Transverse colon (tissue), 4 donors: ENCODE results near the gene DOCK6. TPM values are rescaled to one million over a fixed set of nuclear protein-coding genes. Genes with fewer than 3 reads are reported as not detected.

Experiments used
- DNase-seq: peaks from one replicate; pipeline ENCODE4 v3.0.0-alpha.2; 2019
- H3K27ac ChIP-seq, 4 donors: fragments of 200-600 bp; sonication (generic); 2 replicates each; pipeline ENCODE4 v1.5.1; 2016 to 2018; ENCODE audit warnings: inconsistent platforms in 4 of 4
- H3K27me3 ChIP-seq: fragments of 200-600 bp; sonication (generic); 2 replicates; pipeline ENCODE4 v1.5.1; 2017; ENCODE audit warnings: inconsistent platforms
- H3K36me3 ChIP-seq, 4 donors: fragments of 200-600 bp; sonication (generic); 2 replicates each; pipeline ENCODE4 v1.5.1; 2017 to 2019; ENCODE audit warnings: inconsistent platforms in 4 of 4
- H3K4me1 ChIP-seq, 4 donors: fragments of 200-600 bp; sonication (generic); 2 replicates each; pipeline ENCODE4 v1.5.1; 2017 to 2020; ENCODE audit warnings: inconsistent platforms in 4 of 4
- H3K4me3 ChIP-seq, 4 donors: fragments of 200-600 bp; sonication (generic); 1 replicate in 1 of 4; 2 replicates in 3 of 4; pipeline versions ENCODE4 v1.5.1 to v1.6.1; 2017 to 2019; ENCODE audit warnings: inconsistent platforms in 4 of 4
- H3K9me3 ChIP-seq, 2 donors: fragments of 200-600 bp; sonication (generic); 2 replicates each; pipeline ENCODE4 v1.5.1; 2017 to 2019; ENCODE audit warnings: inconsistent platforms in 2 of 2
- CTCF ChIP-seq, 5 experiments: fragments of 200-600 bp in 3 of 5; fragments of 450-650 bp in 2 of 5; sonication (generic) in 3 of 5; IDR thresholded peaks; 1 replicate in 2 of 5; 2 replicates in 3 of 5; pipeline ENCODE4 v1.5.1; 2016 to 2017; ENCODE audit warnings: antibody characterized with exemption in 5 of 5, inconsistent platforms in 3 of 5, mild to moderate bottlenecking in 2 of 5, moderate library complexity in 1 of 5
- EP300 ChIP-seq: sonication (generic); formaldehyde crosslinking; IDR thresholded peaks from one replicate; pipeline ENCODE4 v1.6.1; 2017; ENCODE audit warnings: antibody characterized with exemption, low read depth
- POLR2A ChIP-seq: fragments of 450-650 bp; IDR thresholded peaks from one replicate; pipeline ENCODE4 v1.6.1; 2016; ENCODE audit warnings: antibody characterized with exemption, mild to moderate bottlenecking, moderate library complexity
- POLR2AphosphoS5 ChIP-seq, 3 donors: sonication (generic); formaldehyde crosslinking; IDR thresholded peaks; one replicate each; pipeline ENCODE4 v1.6.1; 2016; ENCODE audit warnings: antibody characterized with exemption in 3 of 3
- WGBS, 2 donors: methylation state at CpG; one replicate each; pipeline ENCODE4 v1.1.5; 2018; ENCODE audit warnings: low coverage in 1 of 2; 5-methylcytosine and 5-hydroxymethylcytosine counted together
- in situ Hi-C, 4 donors: fragments of 200-750 bp; cut with MboI; loops; one replicate each; pipeline versions ENCODE4 v1.15.0 to v1.15.1; 2017; ENCODE audit warnings: low sequenced_read_pairs in 3 of 4, low pct_ligation_motif_present in 1 of 4, low pct_unique_long_range_greater_than_20kb in 1 of 4
- intact Hi-C: fragments of 100-400 bp; cut with DNase I; formaldehyde crosslinking; loops from one replicate; pipeline ENCODE4 v1.15.1; 2023; ENCODE audit warnings: low total_unique reads
- total RNA-seq, 4 donors: library from RNA; depleted of rRNA; stranded (reverse); fragments of >200 nt; gene quantifications; one replicate each; pipeline ENCODE4 v1.1.0, GENCODE V29; 2016

The DOCK6 gene
- total RNA-seq, 4 donors from 2014 or later, result 66.4 to 268 (median 78.4) TPM

- 59 to 60% methylated on average over 4 to 6 of the region's 6 CpGs for WGBS, 2 donors
- H3K27ac ChIP-seq, result no peak overlapping the region
- no peak for DNase-seq
- peaks cover 0 to 3% (median 0%) of the 10 kb centered on the region in 4 donors for H3K4me1 ChIP-seq
- intact Hi-C loops (no loop called here), in situ Hi-C loops (loop anchor here in 2 of 4 donors (25.0 kb wide), 2 partner anchors 184 to 209 kb away; partner anchors contain the start of gene ELAVL3 (in 1 of the 2))
- H3K36me3 ChIP-seq, result no peaks in the 10 kb centered on the region
- TF ChIP-seq POLR2A, result no peak
- no peak for TF ChIP-seq POLR2AphosphoS5 (IDR thresholded peaks at IDR 0.05)
- TF ChIP-seq CTCF (IDR thresholded peaks at IDR 0.05), result no peak
- no peak for TF ChIP-seq EP300
- H3K9me3 ChIP-seq, result no peaks in the 10 kb centered on the region
- no peak overlapping the region for H3K4me3 ChIP-seq
- peaks cover 6% of the 10 kb centered on the region for H3K27me3 ChIP-seq
These were observed 16.3 kb upstream of the DOCK6 start for GRCh38 chr19:11278670-11279069.

GRCh38 chr19:11274533-11275086 lies 12.3 kb upstream of the DOCK6 start:
- no peak for DNase-seq
- Histone ChIP-seq H3K36me3 (no peaks in the 10 kb centered on the region), H3K4me1 (peaks cover 0 to 2% (median 0%) of the 10 kb centered on the region in 4 donors), H3K27ac (no peak overlapping the region), H3K9me3 (no peaks in the 10 kb centered on the region), H3K27me3 (peaks cover 6% of the 10 kb centered on the region), H3K4me3 (no peak overlapping the region)
- intact Hi-C loops (no loop called here), in situ Hi-C loops (loop anchor here in 2 of 4 donors (25.0 kb wide), 2 partner anchors 188 to 213 kb away; partner anchors contain the start of gene ELAVL3 (in 1 of the 2))
- TF ChIP-seq EP300 (no peak), POLR2AphosphoS5 (IDR thresholded peaks at IDR 0.05) (no peak), CTCF (IDR thresholded peaks at IDR 0.05) (no peak), POLR2A (no peak)
- WGBS, 2 donors, result 50 to 85% methylated on average over 2 to 4 of the region's 4 CpGs

- in situ Hi-C loops (no loop called here), intact Hi-C loops (no loop called here)
- Histone ChIP-seq H3K36me3 (no peaks in the 10 kb centered on the region), H3K4me1 (peaks cover 0 to 5% (median 3%) of the 10 kb centered on the region in 4 donors), H3K4me3 (no peak overlapping the region), H3K27me3 (peaks cover 6% of the 10 kb centered on the region), H3K9me3 (no peaks in the 10 kb centered on the region), H3K27ac (no peak overlapping the region)
- no peak for TF ChIP-seq EP300
- no peak for DNase-seq
- 81 to 100% methylated on average over 1 to 5 of the region's 5 CpGs for WGBS, 2 donors
These were observed 11.7 kb upstream of the DOCK6 start for GRCh38 chr19:11273989-11274388.

- 44 to 55% methylated on average over 2 of the region's 2 CpGs for WGBS, 2 donors
These were observed 11.0 kb upstream of the DOCK6 start for GRCh38 chr19:11273296-11273695.

More at GRCh38 chr19:11273296-11273695, 11.0 kb upstream of the DOCK6 start:
- intact Hi-C loops (no loop called here), in situ Hi-C loops (no loop called here)
- DNase-seq, result no peak
- Histone ChIP-seq H3K4me1 (peaks cover 0 to 10% (median 4%) of the 10 kb centered on the region in 4 donors), H3K27ac (no peak overlapping the region), H3K27me3 (peaks cover 6% of the 10 kb centered on the region), H3K36me3 (no peaks in the 10 kb centered on the region), H3K9me3 (no peaks in the 10 kb centered on the region), H3K4me3 (no peak overlapping the region)
- TF ChIP-seq POLR2AphosphoS5 (IDR thresholded peaks at IDR 0.05) (no peak), EP300 (no peak), POLR2A (no peak), CTCF (IDR thresholded peaks at IDR 0.05) (no peak)
